LoVo (cell line): Measurements from ENCODE around the gene STXBP6.
A peak's percentile ranks its signal among the peaks of the same experiment; 100 is the strongest.

Source experiments
- DNase-seq: peaks from one replicate; pipeline ENCODE4 v3.0.0-alpha.2; 2016; ENCODE audit warnings: low spot score

STXBP6 gene

GRCh38 chr14:25015761-25016160 lies 34.2 kb downstream of the STXBP6 start:
- no peak for DNase-seq

DNA sequence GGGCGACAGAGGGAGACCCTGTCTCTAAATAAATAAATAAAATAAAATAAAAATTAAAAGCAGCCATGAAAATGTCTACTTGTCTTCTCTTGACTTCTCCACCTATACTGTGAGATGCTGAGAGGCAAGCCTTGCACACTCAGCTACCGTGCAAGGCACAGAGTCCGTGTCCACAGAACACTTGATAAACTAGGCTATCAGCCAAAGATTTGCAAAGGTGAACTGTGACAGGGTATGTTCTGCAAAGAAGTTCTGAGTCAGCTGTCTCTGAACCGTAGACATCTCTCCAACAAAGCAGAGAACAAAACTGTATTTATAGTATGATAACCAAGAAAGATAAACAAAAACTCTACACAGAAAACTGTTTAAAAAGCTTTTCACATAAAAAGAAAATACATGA lies 35.5 kb downstream of the STXBP6 start:
- DNase-seq = no peak

- peak; percentile 19 for DNase-seq
These were observed 38.9 kb downstream of the STXBP6 start for GRCh38 chr14:25011095-25011494.

GRCh38 chr14:25010471-25010870 lies 39.5 kb downstream of the STXBP6 start:
- no peak for DNase-seq

GRCh38 chr14:25009891-25010290 lies 40.1 kb downstream of the STXBP6 start:
- DNase-seq = peak; percentile 72

DNA sequence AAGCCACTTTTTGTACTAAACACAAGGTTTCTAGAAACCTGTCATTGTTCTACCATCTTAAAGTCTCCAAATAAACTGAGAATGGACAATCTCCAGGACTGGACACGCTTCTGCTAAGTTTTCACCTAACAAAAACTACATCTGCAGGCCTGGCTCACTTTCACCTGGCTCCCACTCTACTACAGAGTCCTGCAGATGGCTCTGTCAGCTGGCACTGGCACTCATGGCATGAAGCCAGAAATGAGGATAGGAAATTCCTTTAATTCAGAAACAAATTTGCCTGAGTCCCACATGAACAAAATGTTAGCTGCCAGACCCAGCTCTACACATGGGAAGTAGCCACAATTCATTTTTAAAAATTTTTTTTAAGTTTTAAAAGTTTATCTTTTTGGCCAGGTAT lies 42.1 kb downstream of the STXBP6 start:
- DNase-seq = no peak

DNA sequence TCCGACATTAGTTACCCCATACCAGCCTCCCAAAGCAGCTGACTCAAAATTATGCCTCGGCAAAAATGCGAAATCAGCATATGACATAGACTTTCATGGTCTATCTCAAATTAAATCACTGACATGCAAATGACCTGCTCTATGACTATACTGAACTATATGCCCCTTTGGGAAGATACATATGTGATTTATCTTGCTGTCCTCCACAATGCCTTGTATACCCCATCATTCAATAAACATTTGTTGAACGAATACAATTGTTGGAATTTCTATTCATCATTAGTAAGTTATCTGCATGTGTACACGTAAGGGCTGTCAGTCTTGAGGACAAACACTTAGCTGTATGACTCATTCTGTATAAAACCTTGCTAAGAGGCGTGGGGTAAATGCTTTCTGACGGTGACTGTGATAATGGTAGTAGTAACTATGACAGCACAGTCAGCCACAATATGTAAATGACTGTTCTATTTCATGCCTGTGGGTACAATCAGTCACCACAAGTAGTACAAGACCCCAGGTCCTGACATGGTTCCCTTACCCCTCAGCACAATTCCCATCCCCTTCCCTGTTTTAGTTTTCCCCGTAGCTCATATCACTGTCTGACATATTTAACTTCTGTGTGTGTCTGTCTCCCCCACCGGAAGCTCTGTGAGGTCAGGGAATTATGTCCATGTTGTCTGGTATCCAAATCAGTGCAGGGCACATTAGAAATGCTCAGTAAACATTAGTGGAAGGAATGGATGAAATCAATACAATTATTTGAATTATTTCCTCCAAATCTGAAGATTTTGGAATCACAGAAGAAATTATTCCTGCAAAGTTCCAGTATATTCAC lies 42.8 kb downstream of the STXBP6 start:
- peak; percentile 79 for DNase-seq

GRCh38 chr14:25006031-25006430 lies 43.9 kb downstream of the STXBP6 start:
- no peak for DNase-seq

DNA sequence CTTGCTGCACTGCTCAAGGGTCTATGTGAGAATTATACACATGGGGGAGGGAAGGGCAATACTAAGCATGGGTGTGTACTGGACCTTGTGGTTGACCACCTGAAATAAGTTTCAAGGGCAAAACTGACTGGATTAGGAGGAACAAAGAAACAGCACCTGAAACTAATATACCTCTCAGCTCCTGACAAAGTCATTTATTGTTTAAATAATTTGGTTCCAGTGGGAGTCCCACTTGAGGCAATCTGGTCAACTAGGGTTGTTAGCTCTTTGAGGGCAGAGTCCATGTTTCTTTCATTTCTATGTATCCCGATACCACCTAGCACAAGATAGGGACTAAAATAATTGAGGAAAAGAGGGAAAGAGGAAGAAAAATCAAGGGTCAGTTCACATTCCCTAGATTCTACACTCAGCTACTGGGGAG lies 45.5 kb downstream of the STXBP6 start:
- no peak for DNase-seq

DNA sequence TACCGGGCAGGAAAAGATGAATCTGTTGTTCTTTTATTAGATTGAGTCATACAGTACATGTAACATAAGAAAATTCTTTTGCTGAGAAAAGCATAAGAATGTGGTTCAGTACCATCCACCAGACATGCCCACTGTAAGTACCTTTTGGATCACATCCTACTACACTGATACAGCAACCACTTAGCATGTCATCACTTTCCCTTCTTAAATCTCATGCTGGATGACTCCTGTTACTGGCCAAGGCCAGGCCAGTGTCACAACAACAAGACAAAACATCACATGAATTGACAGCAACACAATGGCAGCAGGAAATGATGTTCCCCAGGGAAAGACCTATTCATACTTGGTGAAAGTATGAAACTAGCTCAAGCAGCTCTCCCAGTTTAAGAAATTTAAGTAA lies 46.4 kb downstream of the STXBP6 start:
- no peak for DNase-seq

DNA sequence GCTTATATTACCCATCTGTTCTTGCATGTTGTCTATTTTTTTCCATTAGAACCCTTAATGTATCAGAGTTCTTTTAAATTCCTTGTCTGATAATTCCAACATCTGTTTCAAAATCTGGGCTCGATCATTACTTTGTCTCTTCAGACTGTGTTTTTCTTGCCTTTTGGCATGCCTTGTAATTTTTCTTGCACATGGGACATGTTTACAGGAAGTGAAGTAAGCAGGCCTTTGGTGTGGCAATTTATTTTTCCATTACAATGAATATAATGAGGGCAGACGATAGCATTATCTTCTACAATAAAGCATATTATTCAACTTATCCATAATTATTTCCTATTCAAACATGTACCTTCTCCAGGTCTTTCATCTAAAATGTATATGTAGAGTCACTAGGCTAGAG lies 48.3 kb downstream of the STXBP6 start:
- no peak for DNase-seq

- no peak for DNase-seq
These were observed 48.8 kb downstream of the STXBP6 start for GRCh38 chr14:25001156-25001555.

DNA sequence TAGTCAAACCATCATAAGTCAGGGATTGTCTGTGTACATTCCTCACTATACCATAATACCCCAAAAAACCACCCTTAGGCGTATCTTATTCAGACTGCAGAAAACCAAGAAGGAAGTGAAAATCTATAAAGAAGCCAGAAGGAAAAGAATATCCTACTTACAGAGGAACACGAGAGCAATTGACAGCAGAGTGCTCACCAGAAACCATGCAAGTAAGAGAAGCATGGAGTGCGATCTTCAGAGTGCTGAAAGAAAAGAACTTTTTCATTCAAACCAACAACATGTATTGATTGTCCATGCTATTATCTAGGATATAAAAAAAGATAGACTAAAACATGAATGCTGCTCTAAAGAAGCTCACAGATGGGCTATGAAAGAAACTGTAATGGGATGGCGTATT lies 50.8 kb downstream of the STXBP6 start:
- no peak for DNase-seq

DNA sequence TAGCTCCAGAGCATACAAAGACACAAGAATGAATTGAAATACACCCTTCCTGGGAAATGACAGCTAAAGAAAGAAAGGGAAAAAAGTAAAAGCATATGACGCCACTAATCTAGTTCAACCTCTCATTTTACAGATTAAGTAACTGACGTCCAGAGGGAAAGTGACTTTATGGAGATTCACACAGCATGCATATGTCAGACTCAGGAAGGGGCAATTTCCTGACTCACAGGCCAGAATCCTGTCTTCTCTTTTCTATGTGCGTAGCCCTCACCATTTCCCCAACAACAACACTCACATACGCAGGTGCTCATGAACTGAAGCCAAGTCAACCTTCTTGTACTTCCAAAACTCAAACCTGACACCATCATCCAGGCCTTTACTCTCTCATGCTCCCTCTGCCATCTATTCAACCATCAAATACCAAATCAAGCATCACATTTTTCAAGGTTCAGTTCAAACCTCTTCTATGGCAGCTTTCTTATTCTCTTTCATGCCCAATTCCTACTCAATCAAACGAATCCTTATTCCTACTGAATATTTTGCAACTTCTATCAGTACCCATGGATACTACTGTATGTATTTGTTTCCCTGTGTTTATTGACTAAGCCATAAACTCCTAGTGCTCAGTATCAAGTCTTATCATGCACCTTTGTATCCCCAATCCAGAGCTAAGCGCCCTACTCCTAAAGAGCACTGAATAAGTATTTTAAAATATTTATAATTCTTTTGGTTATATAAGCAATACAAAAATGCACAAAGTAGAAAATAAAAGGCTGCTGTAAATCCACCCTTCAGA lies 52.8 kb downstream of the STXBP6 start:
- DNase-seq = no peak

DNA sequence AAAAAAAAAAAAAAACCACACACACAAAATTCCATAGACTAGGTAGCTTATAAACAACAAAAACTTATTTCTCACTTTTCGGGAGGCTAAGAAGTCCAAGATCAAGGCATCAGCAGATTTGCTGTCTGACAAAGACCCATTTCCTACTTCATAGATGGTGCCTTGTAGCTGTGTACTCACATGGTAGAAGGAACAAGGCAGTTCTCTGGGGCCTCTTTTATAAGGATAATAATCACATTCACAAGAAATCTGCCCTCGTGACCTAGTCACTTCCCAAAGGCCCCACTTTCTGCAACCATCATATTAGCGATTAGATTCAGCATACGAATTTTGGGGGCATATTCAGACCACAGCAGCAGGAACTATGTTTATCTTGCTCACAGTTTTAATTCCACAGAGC lies 54.9 kb downstream of the STXBP6 start:
- DNase-seq = no peak

GRCh38 chr14:24993631-24994030 lies 56.3 kb downstream of the STXBP6 start:
- no peak for DNase-seq

- DNase-seq = no peak
These were observed 57.2 kb downstream of the STXBP6 start for GRCh38 chr14:24992624-24993360.

DNA sequence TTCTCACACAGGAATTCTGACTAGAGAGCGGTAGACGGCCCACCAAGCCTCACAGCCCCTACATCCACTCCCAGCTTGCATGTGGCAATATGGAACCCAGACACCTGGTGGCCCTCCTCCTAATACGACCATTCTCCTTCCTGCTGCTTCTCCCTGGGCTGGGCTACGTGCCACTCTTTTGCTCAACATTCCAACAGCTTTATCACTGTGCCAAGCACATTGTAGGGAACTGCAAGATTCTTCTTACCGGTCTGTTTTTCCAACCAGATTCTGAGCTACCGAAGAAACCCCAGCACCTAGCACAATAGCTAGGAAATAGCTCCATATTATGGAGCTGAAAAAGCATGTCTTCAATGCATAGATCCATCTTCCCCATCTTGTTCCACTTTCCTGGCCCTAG lies 58.1 kb downstream of the STXBP6 start:
- DNase-seq = no peak

GRCh38 chr14:24991288-24991687 lies 58.7 kb downstream of the STXBP6 start:
- DNase-seq = no peak

GRCh38 chr14:24990773-24991172 lies 59.2 kb downstream of the STXBP6 start:
- DNase-seq = no peak

DNA sequence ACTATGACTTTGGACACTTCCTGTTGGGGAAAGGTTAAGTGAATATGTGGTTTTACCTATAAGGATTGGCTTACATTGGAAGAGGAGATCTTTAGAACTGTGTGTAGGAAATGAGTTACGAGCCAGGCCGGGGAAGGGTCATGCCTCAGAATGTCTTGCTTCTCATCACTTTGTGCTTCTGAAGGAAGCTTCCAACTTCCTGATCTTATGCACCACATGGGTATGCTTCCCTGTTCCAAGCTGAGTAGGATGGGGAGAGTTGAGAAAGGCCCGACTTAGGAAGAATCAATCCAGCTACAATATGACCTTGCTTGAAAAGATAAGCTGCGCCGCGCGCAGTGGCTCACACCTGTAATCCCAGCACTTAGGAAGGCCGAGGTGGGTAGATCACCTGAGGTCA lies 59.9 kb downstream of the STXBP6 start:
- DNase-seq = no peak

DNA sequence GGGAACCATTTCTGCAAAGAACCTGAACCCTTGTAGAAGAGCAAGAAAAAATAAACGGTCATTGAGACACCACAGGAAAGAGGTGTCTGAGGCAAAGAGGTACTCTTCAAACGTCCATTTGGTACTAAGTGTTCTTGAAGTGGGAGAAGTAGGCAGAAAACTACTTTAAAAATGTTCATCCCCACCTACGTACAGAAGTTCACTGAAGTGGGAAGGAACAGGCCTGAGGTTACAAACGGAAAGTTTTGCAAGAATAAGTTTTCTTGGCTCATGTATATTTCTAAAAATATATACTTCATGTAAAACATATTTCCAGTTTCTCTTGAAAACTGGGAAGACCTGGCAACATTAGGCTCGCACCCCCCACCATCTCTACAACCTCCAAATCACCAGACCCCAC lies 61.2 kb downstream of the STXBP6 start:
- no peak for DNase-seq
